Activated CD4-positive, alpha-beta memory T cell treated with anti-CD3 and anti-CD28 coated beads for 36 hours (primary cell): Measurements from ENCODE around the gene OR6C3. TPM values are rescaled to one million over a fixed set of nuclear protein-coding genes. Genes with fewer than 3 reads are reported as not detected.

Source experiments
- total RNA-seq, 2 experiments: library from RNA; stranded (reverse); gene quantifications; one replicate each; pipeline ENCODE4 v1.2.3, GENCODE V29; 2021

Gene OR6C3
- total RNA-seq, 2 experiments from 2014 or later: not detected

Other genes with a start within 250 kb of the OR6C3 start
- not detected for gene OR9K2, start 204.3 kb upstream of the OR6C3 start, total RNA-seq
- gene OR10A7, start 109.7 kb upstream of the OR6C3 start, total RNA-seq: not detected
- gene OR6C74, start 86.1 kb upstream of the OR6C3 start, total RNA-seq: not detected
- not detected for gene OR6C6, start 34.2 kb upstream of the OR6C3 start, total RNA-seq
- not detected for gene OR6C1, start 16.4 kb upstream of the OR6C3 start, total RNA-seq
- not detected for gene OR6C75, start 32.2 kb downstream of the OR6C3 start, total RNA-seq
- not detected for gene OR6C65, start 69.8 kb downstream of the OR6C3 start, total RNA-seq
- not detected for gene OR6C76, start 95.5 kb downstream of the OR6C3 start, total RNA-seq
- gene OR6C2, start 113.3 kb downstream of the OR6C3 start, total RNA-seq: not detected
- not detected for gene OR6C70, start 139.4 kb downstream of the OR6C3 start, total RNA-seq
- gene OR6C68, start 161.6 kb downstream of the OR6C3 start, total RNA-seq: not detected
- not detected for gene OR6C4, start 218.9 kb downstream of the OR6C3 start, total RNA-seq
- not detected for gene OR2AP1, start 241.7 kb downstream of the OR6C3 start, total RNA-seq